GM06990 (cell line): Measurements from ENCODE around the gene LAMB3.
A peak's percentile ranks its signal among the peaks of the same experiment; 100 is the strongest.

ENCODE experiments used
- DNase-seq: peaks from one replicate; pipeline ENCODE4 v3.0.0-alpha.2; 2011; ENCODE audit not compliant: insufficient read length; ENCODE audit errors: extremely low read depth
- H3K27me3 ChIP-seq: replicated peaks from 2 replicates; pipeline ENCODE4 v1.6.0; 2011; ENCODE audit warnings: low read length; ENCODE audit not compliant: control insufficient read depth, insufficient read depth
- H3K36me3 ChIP-seq: 2 replicates; pipeline ENCODE4 v1.5.1; 2011; ENCODE audit warnings: low read length; ENCODE audit not compliant: control insufficient read depth, insufficient read depth
- H3K4me3 ChIP-seq: replicated peaks from 2 replicates; pipeline ENCODE4 v1.5.1; 2011; ENCODE audit warnings: low read depth, mild to moderate bottlenecking, control low read depth, low read length
- CTCF ChIP-seq: IDR thresholded peaks from 2 replicates; pipeline ENCODE4 v1.5.1; 2011; ENCODE audit warnings: low read length, control low read depth, mild to moderate bottlenecking, inconsistent platforms; ENCODE audit not compliant: insufficient read depth, poor library complexity, severe bottlenecking

Gene LAMB3

DNA sequence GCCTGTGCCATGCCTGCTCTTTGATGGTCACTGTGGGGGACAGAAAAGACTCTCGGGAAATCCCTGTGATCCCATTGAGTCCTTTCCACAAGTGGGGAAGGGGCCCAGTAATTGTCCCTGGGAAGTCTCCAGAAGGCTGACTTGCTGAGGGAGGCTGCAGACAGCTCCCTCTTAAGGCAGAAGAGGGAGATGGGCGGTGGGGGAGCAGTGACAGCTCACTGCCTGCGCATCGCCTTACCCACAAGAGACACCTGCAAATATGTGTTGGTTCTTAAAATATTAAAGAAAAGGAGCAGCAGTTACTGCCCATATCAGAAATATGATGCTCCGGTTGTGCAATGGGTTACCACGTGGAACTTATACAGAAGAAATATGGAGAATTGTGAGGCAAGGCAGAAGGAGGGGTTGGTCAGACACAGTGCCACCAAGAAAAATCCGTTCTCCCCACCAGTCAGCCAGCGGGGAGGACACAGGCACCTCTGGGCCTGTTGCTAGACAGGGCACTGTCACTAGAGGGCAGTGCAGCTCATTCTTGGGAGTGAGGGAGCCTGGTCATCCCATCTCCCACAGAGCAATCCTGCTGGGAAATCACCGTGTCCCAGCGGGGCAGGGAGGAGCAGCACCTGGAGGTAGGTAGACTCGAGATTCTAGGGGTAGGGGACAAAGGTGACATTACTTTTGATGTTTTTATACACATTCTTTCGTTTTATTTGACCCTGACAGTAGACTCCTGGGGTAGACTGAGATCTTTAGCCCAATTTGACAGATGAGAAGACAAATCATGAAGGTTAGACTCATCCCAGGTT, 75.6 kb downstream of the LAMB3 start:
- peak; percentile 94 for TF ChIP-seq CTCF
- Histone ChIP-seq H3K36me3 (no peaks in the 10 kb centered on the region), H3K4me3 (no peak overlapping the region), H3K27me3 (peaks cover under 1% of the 10 kb centered on the region)
- DNase-seq, result peak; percentile 11

- Histone ChIP-seq H3K36me3 (no peaks in the 10 kb centered on the region), H3K4me3 (no peak overlapping the region), H3K27me3 (peaks cover 1% of the 10 kb centered on the region)
- TF ChIP-seq CTCF, result no peak
- no peak for DNase-seq
Observed at GRCh38 chr1:209570743-209571142, 81.5 kb downstream of the LAMB3 start.

GRCh38 chr1:209569455-209570207, 82.6 kb downstream of the LAMB3 start:
- no peak overlapping the region for H3K4me3 ChIP-seq
- TF ChIP-seq CTCF, result peak; percentile 86
- H3K36me3 ChIP-seq, result no peaks in the 10 kb centered on the region
- no peak for DNase-seq
- H3K27me3 ChIP-seq, result peaks cover 1% of the 10 kb centered on the region

DNA sequence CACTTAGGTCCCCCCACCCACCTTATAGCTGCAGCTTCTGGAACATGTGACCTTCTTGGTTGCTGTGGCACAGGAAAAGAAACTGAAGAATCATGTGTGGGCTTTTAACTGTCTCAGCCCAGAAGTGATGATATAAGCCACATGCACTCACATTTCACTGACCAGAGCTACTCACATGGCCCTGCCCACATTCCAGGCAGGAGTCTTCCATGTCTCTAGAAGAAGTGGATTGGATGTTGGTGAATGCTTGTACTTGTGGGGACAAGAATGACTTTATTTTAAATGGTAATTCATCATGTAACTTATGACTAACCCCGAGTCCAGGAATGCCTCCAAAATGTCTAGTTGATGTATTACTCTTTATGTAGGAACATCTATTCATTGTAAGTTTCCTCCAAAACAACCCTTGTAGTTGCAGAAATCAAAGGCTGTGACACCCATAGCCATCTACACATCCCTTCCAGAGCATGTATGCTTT, 84.5 kb downstream of the LAMB3 start:
- no peaks in the 10 kb centered on the region for H3K36me3 ChIP-seq
- no peak for TF ChIP-seq CTCF
- DNase-seq, result no peak
- H3K4me3 ChIP-seq, result no peak overlapping the region
- peaks cover 1% of the 10 kb centered on the region for H3K27me3 ChIP-seq

DNA sequence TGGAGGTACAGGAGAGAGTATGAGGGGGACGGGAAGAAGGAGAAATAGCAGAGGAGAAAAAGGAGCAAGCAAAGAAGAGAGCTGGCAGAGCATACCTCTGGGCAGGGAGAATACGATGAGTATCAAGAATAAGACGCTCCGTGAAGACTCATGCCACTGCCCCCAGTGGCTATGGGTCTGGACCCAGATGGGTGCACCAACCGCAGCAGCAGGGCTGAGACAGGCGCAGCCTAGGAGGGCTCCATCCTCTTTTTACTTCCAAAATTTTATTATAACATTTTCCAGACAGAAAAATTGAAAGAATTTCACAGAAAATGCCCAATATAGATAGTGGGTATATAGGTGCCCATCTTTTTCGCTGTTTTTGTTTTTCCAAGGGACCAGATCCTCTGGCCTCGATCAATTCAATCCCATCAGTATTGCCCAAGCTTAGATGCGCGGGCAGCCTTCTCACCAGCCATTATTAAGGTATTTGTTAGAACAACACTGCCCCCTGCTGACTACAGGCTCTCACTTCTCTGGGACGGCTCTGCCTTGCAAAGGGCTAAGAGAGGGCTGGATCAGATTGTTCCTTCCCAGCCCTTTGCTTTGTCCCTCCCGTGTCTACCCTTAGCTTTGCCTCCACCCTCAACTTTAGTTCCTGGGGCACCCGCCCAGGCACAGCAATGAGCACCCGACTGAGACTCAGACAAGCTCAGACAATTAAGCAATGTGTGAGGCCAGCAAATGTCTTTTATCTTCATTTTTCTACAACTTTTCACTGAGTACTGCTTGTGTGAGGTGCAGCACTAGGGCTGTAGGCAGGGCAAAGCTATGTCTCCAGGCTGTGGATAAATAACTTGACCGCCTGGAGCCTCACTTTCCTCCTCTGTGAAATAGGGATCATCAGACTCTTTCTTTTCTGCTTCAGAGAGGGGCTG, 86.2 kb downstream of the LAMB3 start:
- H3K27me3 ChIP-seq, result no peaks in the 10 kb centered on the region; the same call in none of the 2 replicates
- H3K4me3 ChIP-seq, result no peak overlapping the region
- TF ChIP-seq CTCF, result peak; percentile 79
- H3K36me3 ChIP-seq, result no peaks in the 10 kb centered on the region
- no peak for DNase-seq
